ENCODE measurements around the gene IL4R. TPM values are rescaled to one million over a fixed set of nuclear protein-coding genes. Genes with fewer than 3 reads are reported as not detected.

The IL4R gene
- total RNA-seq, 1 experiment from 2014 or later: 28.6 TPM

DNA sequence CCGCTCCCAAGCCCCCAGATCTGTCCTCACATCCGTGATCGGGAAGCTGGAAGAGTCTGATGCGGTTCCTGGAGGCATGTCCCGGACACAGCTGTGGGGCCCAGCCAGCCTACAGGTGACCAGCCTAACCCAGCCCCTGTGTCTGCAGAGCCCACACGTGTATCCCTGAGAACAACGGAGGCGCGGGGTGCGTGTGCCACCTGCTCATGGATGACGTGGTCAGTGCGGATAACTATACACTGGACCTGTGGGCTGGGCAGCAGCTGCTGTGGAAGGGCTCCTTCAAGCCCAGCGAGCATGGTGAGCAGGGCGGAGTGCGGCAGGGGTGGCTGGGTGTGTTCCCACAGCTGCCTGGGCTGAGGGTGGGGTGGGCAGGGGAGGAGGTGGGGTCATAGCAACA is 30.9 kb downstream of the IL4R start:
- no peak overlapping the region for H3K23ac ChIP-seq (ENCODE audit: insufficient read length, low read depth, low read length)
- peak overlapping the region in 1 of 3 experiments; percentile 61; a peak in 1 of 7 replicates for H3K27ac Mint-ChIP-seq

More for the DNA sequence above, 30.9 kb downstream of the IL4R start:
- Histone ChIP-seq H2BK20ac (ENCODE audit: low read depth, low read length, poor library complexity, severe bottlenecking) (no peak overlapping the region), H2BK5ac (ENCODE audit: insufficient read length, low read length) (no peak overlapping the region), H2AFZ (ENCODE audit: low read length) (no peak overlapping the region), H4K5ac (ENCODE audit: insufficient read length, low read depth, low read length) (no peak overlapping the region), H4K91ac (ENCODE audit: insufficient read length, low read depth, low read length) (no peak overlapping the region), H4K8ac (replicated peaks; ENCODE audit: insufficient read length, low read depth, low read length) (no peak overlapping the region), H3K79me2 (ENCODE audit: insufficient read depth, low read length) (no peaks in the 10 kb centered on the region), H2AK5ac (ENCODE audit: insufficient read length, low read length) (no peak overlapping the region), H4K20me1 (ENCODE audit: control insufficient read depth, insufficient read depth, insufficient read length) (no peaks in the 10 kb centered on the region), H2BK120ac (ENCODE audit: low read depth, low read length, poor library complexity, severe bottlenecking) (no peak overlapping the region), H3K4me1 (ENCODE audit: insufficient read depth, low read length) (no peaks in the 10 kb centered on the region), H3K4me2 (ENCODE audit: insufficient read depth, insufficient read length, low read length) (no peak overlapping the region), H3K27me3 (ENCODE audit: insufficient read depth, low read length) (no peaks in the 10 kb centered on the region), H3K18ac (ENCODE audit: insufficient read length, low read depth, low read length) (no peak overlapping the region), H3K56ac (ENCODE audit: insufficient read length, low read depth, low read length) (no peak overlapping the region), H3K23me2 (ENCODE audit: insufficient read length, low read depth, low read length, poor library complexity, severe bottlenecking) (no peaks in the 10 kb centered on the region), H3K4ac (ENCODE audit: low read depth, low read length) (no peak overlapping the region), H3K79me1 (ENCODE audit: insufficient read depth, low read depth, low read length, poor library complexity, severe bottlenecking) (no peaks in the 10 kb centered on the region), H3K9ac (ENCODE audit: extremely low read depth, insufficient read length, low read length) (no peak overlapping the region), H2BK12ac (ENCODE audit: insufficient read length, low read depth, low read length) (no peak overlapping the region), H3K27ac (ENCODE audit: insufficient read length, low read depth, low read length) (no peak overlapping the region), H3K14ac (ENCODE audit: insufficient read depth, low read length) (no peak overlapping the region; the same call in 1 of the 2 replicates), H3T11ph (ENCODE audit: low read length) (no peak overlapping the region), H3K9me3 (ENCODE audit: control insufficient read depth, low read depth, low read length) (no peaks in the 10 kb centered on the region), H2BK15ac (ENCODE audit: low read depth, low read length) (no peak overlapping the region)
- TF ChIP-seq, protein P1, sequence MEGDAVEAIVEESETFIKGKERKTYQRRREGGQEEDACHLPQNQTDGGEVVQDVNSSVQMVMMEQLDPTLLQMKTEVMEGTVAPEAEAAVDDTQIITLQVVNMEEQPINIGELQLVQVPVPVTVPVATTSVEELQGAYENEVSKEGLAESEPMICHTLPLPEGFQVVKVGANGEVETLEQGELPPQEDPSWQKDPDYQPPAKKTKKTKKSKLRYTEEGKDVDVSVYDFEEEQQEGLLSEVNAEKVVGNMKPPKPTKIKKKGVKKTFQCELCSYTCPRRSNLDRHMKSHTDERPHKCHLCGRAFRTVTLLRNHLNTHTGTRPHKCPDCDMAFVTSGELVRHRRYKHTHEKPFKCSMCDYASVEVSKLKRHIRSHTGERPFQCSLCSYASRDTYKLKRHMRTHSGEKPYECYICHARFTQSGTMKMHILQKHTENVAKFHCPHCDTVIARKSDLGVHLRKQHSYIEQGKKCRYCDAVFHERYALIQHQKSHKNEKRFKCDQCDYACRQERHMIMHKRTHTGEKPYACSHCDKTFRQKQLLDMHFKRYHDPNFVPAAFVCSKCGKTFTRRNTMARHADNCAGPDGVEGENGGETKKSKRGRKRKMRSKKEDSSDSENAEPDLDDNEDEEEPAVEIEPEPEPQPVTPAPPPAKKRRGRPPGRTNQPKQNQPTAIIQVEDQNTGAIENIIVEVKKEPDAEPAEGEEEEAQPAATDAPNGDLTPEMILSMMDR (conservative IDR thresholded peaks at IDR 0.05): no peak
- Mint-ChIP-seq H3K4me3 (no peak overlapping the region), H3K27me3 (ENCODE audit: low read depth) (peaks cover 2% of the 10 kb centered on the region; the same call in 1 of the 2 replicates), H3K9me3 (no peaks in the 10 kb centered on the region), H3K36me3 (ENCODE audit: insufficient read depth in 1 of 3, low read depth in 3 of 3) (peaks cover 13 to 49% (median 33%) of the 10 kb centered on the region in 3 experiments), H3K4me1 (peaks cover 4 to 8% of the 10 kb centered on the region in 2 experiments; a peak in 3 of 4 replicates)
- WGBS (ENCODE audit: extremely low coverage, insufficient read length, low lambda C conversion rate): no CpG with 5 or more reads among the region's 15 CpGs
- no peak for DNase-seq
